Fibroblast of lung (primary cell): ENCODE measurements around the gene TRPM3. TPM values are rescaled to one million over a fixed set of nuclear protein-coding genes. Genes with fewer than 3 reads are reported as not detected.

Experiments
- DNase-seq, 2 donors: peaks; one replicate each; pipeline versions ENCODE4 v3.0.0 to v3.0.0-alpha.2; 2010; ENCODE audit warnings: low read depth in 2 of 2
- H2AFZ ChIP-seq: 2 replicates; pipeline ENCODE4 v1.5.1; 2012; ENCODE audit warnings: low read length, control low read depth, inconsistent platforms
- H3K27ac ChIP-seq: 2 replicates; pipeline ENCODE4 v1.5.1; 2011; ENCODE audit warnings: low read length, control low read depth; ENCODE audit not compliant: insufficient read depth
- H3K27me3 ChIP-seq: 2 replicates; pipeline ENCODE4 v1.5.1; 2011; ENCODE audit warnings: mild to moderate bottlenecking, low read length; ENCODE audit not compliant: control insufficient read depth, insufficient read depth
- H3K36me3 ChIP-seq: 2 replicates; pipeline ENCODE4 v1.5.1; 2011; ENCODE audit warnings: low read length; ENCODE audit not compliant: control insufficient read depth, insufficient read depth
- H3K4me1 ChIP-seq: 2 replicates; pipeline ENCODE4 v1.5.1; 2011; ENCODE audit warnings: low read length; ENCODE audit not compliant: control insufficient read depth, insufficient read depth; ENCODE audit errors: extremely low read depth
- H3K4me2 ChIP-seq: 2 replicates; pipeline ENCODE4 v1.5.1; 2011; ENCODE audit warnings: low read length, control low read depth; ENCODE audit not compliant: insufficient read depth; ENCODE audit errors: extremely low read depth
- H3K4me3 ChIP-seq, 4 experiments: fragments of 200-600 bp in 1 of 4; sonication (generic) in 1 of 4; replicated peaks in 1 of 4; 2 replicates each; pipeline ENCODE4 v1.5.1; 2011 to 2016; ENCODE audit warnings: low read length in 4 of 4, low read depth in 3 of 4, mild to moderate bottlenecking in 3 of 4, control low read depth in 2 of 4, inconsistent platforms in 1 of 4, mixed read lengths in 1 of 4; ENCODE audit not compliant: insufficient read depth in 1 of 4; ENCODE audit errors: control extremely low read depth in 1 of 4
- H3K79me2 ChIP-seq: 2 replicates; pipeline ENCODE4 v1.5.1; 2012; ENCODE audit warnings: mild to moderate bottlenecking, low read length, inconsistent platforms; ENCODE audit not compliant: control insufficient read depth, insufficient read depth
- H3K9ac ChIP-seq: 2 replicates; pipeline ENCODE4 v1.5.1; 2011; ENCODE audit warnings: mild to moderate bottlenecking, low read length, control low read depth; ENCODE audit not compliant: insufficient read depth
- H3K9me3 ChIP-seq: 2 replicates; pipeline ENCODE4 v1.5.1; 2012; ENCODE audit warnings: low read depth, low read length; ENCODE audit not compliant: control insufficient read depth, insufficient read depth
- H4K20me1 ChIP-seq: 2 replicates; pipeline ENCODE4 v1.5.1; 2011; ENCODE audit warnings: low read length; ENCODE audit not compliant: control insufficient read depth, insufficient read depth; ENCODE audit errors: extremely low read depth
- CTCF ChIP-seq, 2 donors: IDR thresholded peaks in 1 of 2; conservative IDR thresholded peaks in 1 of 2; 1 replicate in 1 of 2; 2 replicates in 1 of 2; pipeline ENCODE4 v1.5.1; 2011 to 2012; ENCODE audit warnings: low read length in 2 of 2, control low read depth in 1 of 2, inconsistent platforms in 1 of 2, low read depth in 1 of 2, mild to moderate bottlenecking in 1 of 2
- EZH2 ChIP-seq: IDR thresholded peaks from 2 replicates; pipeline ENCODE4 v1.5.1; 2012; ENCODE audit warnings: low read length, control low read depth, mild to moderate bottlenecking; ENCODE audit errors: missing control alignments
- polyA plus RNA-seq, 2 donors: library from polyadenylated mRNA; depleted of rRNA in 1 of 2; stranded (reverse) in 1 of 2; unstranded in 1 of 2; fragments of >200 nt; gene quantifications; 2 replicates each; pipeline ENCODE4 v1.2.1, GENCODE V29; 2011 to 2012; ENCODE audit warnings: missing spikeins in 1 of 2
- total RNA-seq: library from RNA; depleted of rRNA; stranded (reverse); fragments of >200 nt; gene quantifications from 2 replicates; pipeline ENCODE4 v1.2.1, GENCODE V29; 2014

The TRPM3 gene
- total and polyA plus RNA-seq, 2 donors (not counting 1 experiment from before 2014, with no cell fraction given) = 0.05 to 0.50 TPM

- Histone ChIP-seq H3K27ac (no peak overlapping the region), H3K4me3 (no peak overlapping the region), H3K79me2 (no peaks in the 10 kb centered on the region), H4K20me1 (no peaks in the 10 kb centered on the region), H2AFZ (no peak overlapping the region), H3K36me3 (no peaks in the 10 kb centered on the region), H3K9me3 (no peaks in the 10 kb centered on the region), H3K9ac (no peak overlapping the region), H3K4me2 (no peak overlapping the region), H3K4me1 (no peaks in the 10 kb centered on the region), H3K27me3 (no peaks in the 10 kb centered on the region)
- TF ChIP-seq EZH2 = no peak
- TF ChIP-seq CTCF (conservative IDR thresholded peaks at IDR 0.05 in 1 of 2, IDR thresholded peaks at IDR 0.05 in 1 of 2; ENCODE audit: low read depth in 1 of 2, low read length in 2 of 2) = no peak
- DNase-seq = no peak
Measured at GRCh38 chr9:71042448-71042990, 78.9 kb downstream of the TRPM3 start.

- Histone ChIP-seq H3K4me1 (no peaks in the 10 kb centered on the region), H3K9me3 (no peaks in the 10 kb centered on the region), H3K9ac (no peak overlapping the region), H3K4me3 (no peak overlapping the region), H3K27ac (no peak overlapping the region), H2AFZ (no peak overlapping the region), H3K27me3 (no peaks in the 10 kb centered on the region), H4K20me1 (no peaks in the 10 kb centered on the region), H3K79me2 (no peaks in the 10 kb centered on the region), H3K36me3 (no peaks in the 10 kb centered on the region), H3K4me2 (no peak overlapping the region)
- no peak for DNase-seq
- TF ChIP-seq EZH2 (no peak), CTCF (conservative IDR thresholded peaks at IDR 0.05 in 1 of 2, IDR thresholded peaks at IDR 0.05 in 1 of 2; ENCODE audit: low read depth in 1 of 2, low read length in 2 of 2) (no peak)
Measured at GRCh38 chr9:71037521-71037920, 83.9 kb downstream of the TRPM3 start.

GRCh38 chr9:71036501-71036900, 84.9 kb downstream of the TRPM3 start:
- H3K4me1 ChIP-seq = no peaks in the 10 kb centered on the region
- H3K9ac ChIP-seq = no peak overlapping the region
- no peak overlapping the region for H3K4me3 ChIP-seq
- H4K20me1 ChIP-seq = no peaks in the 10 kb centered on the region
- DNase-seq = peak; percentile 12 to 23
- no peak overlapping the region for H2AFZ ChIP-seq
- no peak overlapping the region for H3K27ac ChIP-seq
- no peak for TF ChIP-seq EZH2
- no peak for TF ChIP-seq CTCF (conservative IDR thresholded peaks at IDR 0.05 in 1 of 2, IDR thresholded peaks at IDR 0.05 in 1 of 2; ENCODE audit: low read depth in 1 of 2, low read length in 2 of 2)
- H3K36me3 ChIP-seq = no peaks in the 10 kb centered on the region
- H3K9me3 ChIP-seq = no peaks in the 10 kb centered on the region
- H3K4me2 ChIP-seq = no peak overlapping the region
- H3K27me3 ChIP-seq = no peaks in the 10 kb centered on the region
- no peaks in the 10 kb centered on the region for H3K79me2 ChIP-seq
